MCF 10A (cell line): ENCODE data around the gene TEX261. TPM values are rescaled to one million over a fixed set of nuclear protein-coding genes. Genes with fewer than 3 reads are reported as not detected.

Experiments used
- BruUV-seq: library from RNA; stranded (reverse); fragments of 400-500 nt; replicated peaks from 2 replicates; lab custom pipeline; 2021; lab: Mats Ljungman, UMichigan
- CTCF ChIA-PET: fragments of 300-600 bp; sonication (Branson Sonifier 250); formaldehyde crosslinking; extraction: SDS; loops from one replicate; lab custom pipeline; 2021; ENCODE audit warnings: antibody characterized with exemption, inconsistent platforms; lab: Yijun Ruan, JAX
- POLR2A ChIA-PET: fragments of 300-600, 350-650 bp; sonication (Branson Sonifier 250); formaldehyde crosslinking; extraction: SDS; loops from one replicate; lab custom pipeline; 2020; ENCODE audit warnings: antibody characterized with exemption, inconsistent platforms; lab: Yijun Ruan, JAX
- DNase-seq: peaks from one replicate; pipeline ENCODE4 v3.0.0-alpha.2; 2018; ENCODE audit not compliant: unreplicated experiment
- H3K27ac Mint-ChIP-seq: one replicate; pipeline ENCODE4 v1.8.0; 2022; ENCODE audit warnings: mild to moderate bottlenecking, low read depth, mixed read lengths; ENCODE audit not compliant: unreplicated experiment
- H3K27me3 Mint-ChIP-seq: one replicate; pipeline ENCODE4 v1.8.0; 2022; ENCODE audit warnings: mixed read lengths; ENCODE audit not compliant: insufficient read depth, unreplicated experiment
- H3K36me3 Mint-ChIP-seq: one replicate; pipeline ENCODE4 v1.8.0; 2022; ENCODE audit warnings: mild to moderate bottlenecking, moderate library complexity, mixed read lengths; ENCODE audit not compliant: insufficient read depth, unreplicated experiment
- H3K4me1 Mint-ChIP-seq: one replicate; pipeline ENCODE4 v1.8.0; 2022; ENCODE audit warnings: mixed read lengths; ENCODE audit not compliant: insufficient read depth, unreplicated experiment
- H3K4me3 Mint-ChIP-seq: one replicate; pipeline ENCODE4 v1.8.0; 2022; ENCODE audit warnings: mild to moderate bottlenecking, moderate library complexity, mixed read lengths; ENCODE audit not compliant: unreplicated experiment
- H3K9me3 Mint-ChIP-seq: one replicate; pipeline ENCODE4 v1.8.0; 2022; ENCODE audit warnings: mixed read lengths; ENCODE audit not compliant: unreplicated experiment
- intact Hi-C: fragments of 100-400 bp; cut with micrococcal nuclease; formaldehyde crosslinking; loops from 2 replicates; pipeline ENCODE4 v1.14.1; 2022
- total RNA-seq: library from RNA; stranded (reverse); gene quantifications from 2 replicates; pipeline ENCODE4 v1.2.3, GENCODE V29; 2022
- TF ChIP-seq, protein P1 (sequence below): fragments of 200-600 bp; IDR thresholded peaks from one replicate; pipeline ENCODE4 v1.8.0; 2022; ENCODE audit warnings: antibody characterized with exemption, mild to moderate bottlenecking; ENCODE audit not compliant: unreplicated experiment

The TEX261 gene
- total RNA-seq, 1 experiment from 2014 or later: 63.2 TPM

DNA sequence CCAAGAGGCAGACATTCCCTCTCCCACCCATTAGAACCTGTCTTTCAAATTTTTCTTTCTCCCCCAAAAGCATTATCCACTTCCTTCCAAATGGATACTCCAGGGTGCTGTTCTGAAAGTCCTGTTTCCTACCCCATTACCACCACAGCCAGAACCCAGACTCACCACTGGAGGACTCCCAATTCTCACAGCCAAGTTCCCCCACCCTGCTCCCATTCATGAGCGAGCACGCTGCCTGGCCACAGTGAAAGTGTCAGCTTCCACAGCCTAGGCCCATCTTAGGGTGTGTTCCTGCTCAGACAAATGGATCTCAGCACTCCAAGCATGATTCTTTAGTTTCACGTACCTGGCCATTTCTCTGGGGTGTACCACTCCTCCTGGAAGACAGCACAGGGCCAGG is 20.1 kb downstream of the TEX261 start:
- no peaks in the 10 kb centered on the region for H3K9me3 Mint-ChIP-seq
- POLR2A ChIA-PET: no interaction called here
- TF ChIP-seq, protein P1, sequence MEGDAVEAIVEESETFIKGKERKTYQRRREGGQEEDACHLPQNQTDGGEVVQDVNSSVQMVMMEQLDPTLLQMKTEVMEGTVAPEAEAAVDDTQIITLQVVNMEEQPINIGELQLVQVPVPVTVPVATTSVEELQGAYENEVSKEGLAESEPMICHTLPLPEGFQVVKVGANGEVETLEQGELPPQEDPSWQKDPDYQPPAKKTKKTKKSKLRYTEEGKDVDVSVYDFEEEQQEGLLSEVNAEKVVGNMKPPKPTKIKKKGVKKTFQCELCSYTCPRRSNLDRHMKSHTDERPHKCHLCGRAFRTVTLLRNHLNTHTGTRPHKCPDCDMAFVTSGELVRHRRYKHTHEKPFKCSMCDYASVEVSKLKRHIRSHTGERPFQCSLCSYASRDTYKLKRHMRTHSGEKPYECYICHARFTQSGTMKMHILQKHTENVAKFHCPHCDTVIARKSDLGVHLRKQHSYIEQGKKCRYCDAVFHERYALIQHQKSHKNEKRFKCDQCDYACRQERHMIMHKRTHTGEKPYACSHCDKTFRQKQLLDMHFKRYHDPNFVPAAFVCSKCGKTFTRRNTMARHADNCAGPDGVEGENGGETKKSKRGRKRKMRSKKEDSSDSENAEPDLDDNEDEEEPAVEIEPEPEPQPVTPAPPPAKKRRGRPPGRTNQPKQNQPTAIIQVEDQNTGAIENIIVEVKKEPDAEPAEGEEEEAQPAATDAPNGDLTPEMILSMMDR: no peak
- H3K36me3 Mint-ChIP-seq: no peaks in the 10 kb centered on the region
- intact Hi-C loops: no loop called here
- BruUV-seq: no TSS peak
- H3K4me1 Mint-ChIP-seq: peaks cover 17% of the 10 kb centered on the region
- CTCF ChIA-PET: interaction anchor here (0.8 to 1.2 kb wide), 4 partner anchors 10 to 113 kb away, joined by 3 to 4 read pairs (median 4); no protein-coding TSS in a partner anchor
- H3K27ac Mint-ChIP-seq: no peak overlapping the region
- peaks cover 56% of the 10 kb centered on the region for H3K27me3 Mint-ChIP-seq
- no peak for DNase-seq
- no peak overlapping the region for H3K4me3 Mint-ChIP-seq

DNA sequence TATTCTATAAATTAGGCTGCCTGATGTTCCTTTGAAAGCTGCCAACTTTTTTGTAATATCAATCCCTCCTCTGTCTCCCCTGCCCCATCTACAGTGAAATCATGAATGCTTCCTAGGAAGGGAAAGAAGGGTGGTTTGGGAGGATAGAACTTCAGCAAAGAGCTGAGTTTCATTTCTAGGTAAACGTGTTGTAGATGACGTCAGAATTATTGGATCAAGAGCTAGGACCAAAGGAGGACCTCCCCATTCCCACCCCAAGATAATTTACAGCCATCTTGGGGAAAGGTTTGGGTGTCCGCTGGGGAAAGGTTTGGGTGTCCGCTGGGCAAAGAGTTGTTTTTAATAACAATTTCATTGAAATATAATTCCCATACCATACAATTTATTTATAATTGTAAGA is 27.5 kb downstream of the TEX261 start:
- no peaks in the 10 kb centered on the region for H3K36me3 Mint-ChIP-seq
- H3K27ac Mint-ChIP-seq: no peak overlapping the region
- H3K4me3 Mint-ChIP-seq: no peak overlapping the region
- no peaks in the 10 kb centered on the region for H3K9me3 Mint-ChIP-seq
- intact Hi-C loops: no loop called here
- peaks cover 61% of the 10 kb centered on the region for H3K27me3 Mint-ChIP-seq
- BruUV-seq: no TSS peak
- ChIA-PET CTCF (interaction anchor here (0.6 to 2.9 kb wide), 4 partner anchors 10 to 104 kb away, joined by 3 to 13 read pairs (median 8); no protein-coding TSS in a partner anchor), POLR2A (no interaction called here)
- TF ChIP-seq, protein P1: no peak
- DNase-seq: no peak
- no peaks in the 10 kb centered on the region for H3K4me1 Mint-ChIP-seq

DNA sequence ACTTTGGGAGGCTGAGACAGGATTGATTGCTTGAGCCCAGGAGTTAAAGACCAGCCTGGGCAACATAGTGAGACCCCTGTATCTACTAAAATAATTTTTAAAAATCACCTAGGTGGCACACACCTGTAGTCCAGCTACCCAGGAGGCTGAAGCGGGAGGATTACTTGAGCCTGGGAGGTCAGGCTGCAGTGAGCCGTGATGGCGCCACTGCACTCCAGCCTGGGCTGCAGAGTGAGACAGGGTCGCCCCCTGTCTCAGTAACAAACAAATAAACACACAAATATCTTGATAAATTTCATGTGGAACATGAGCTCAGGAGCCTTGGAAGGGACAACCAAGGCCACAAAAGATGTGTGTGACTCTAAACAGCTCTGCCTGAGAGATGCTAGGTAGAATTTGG is 28.0 kb downstream of the TEX261 start:
- DNase-seq: no peak
- no peak overlapping the region for H3K4me3 Mint-ChIP-seq
- no TSS peak for BruUV-seq
- no peaks in the 10 kb centered on the region for H3K9me3 Mint-ChIP-seq
- POLR2A ChIA-PET: no interaction called here
- H3K4me1 Mint-ChIP-seq: no peaks in the 10 kb centered on the region
- TF ChIP-seq, protein P1: no peak
- no peak overlapping the region for H3K27ac Mint-ChIP-seq
- H3K27me3 Mint-ChIP-seq: peaks cover 61% of the 10 kb centered on the region
- CTCF ChIA-PET: interaction anchor here (0.6 to 2.9 kb wide), 8 partner anchors 10 to 309 kb away, joined by 3 to 13 read pairs (median 6); partner anchors contain the start of gene ANKRD53
- intact Hi-C loops: no loop called here
- no peaks in the 10 kb centered on the region for H3K36me3 Mint-ChIP-seq

DNA sequence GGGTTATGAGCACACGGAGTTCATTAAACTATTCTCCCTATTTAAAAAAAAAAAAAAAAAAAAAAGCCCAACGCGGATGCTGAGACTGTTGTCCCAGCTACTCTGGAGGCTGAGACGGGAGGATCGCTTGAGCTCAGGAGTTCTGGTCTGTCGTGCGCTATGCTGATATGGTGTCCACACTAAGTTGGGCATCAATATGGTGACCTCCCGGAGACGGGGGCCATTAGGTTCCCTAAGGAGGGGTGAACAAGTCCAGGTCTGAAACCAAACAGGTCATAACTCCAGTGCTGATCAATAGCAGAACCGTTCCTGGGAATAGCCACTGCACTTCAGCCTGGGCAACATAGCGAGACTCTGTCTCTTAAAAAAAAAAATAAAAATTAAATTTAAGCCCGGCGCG is 29.2 kb downstream of the TEX261 start:
- POLR2A ChIA-PET: interaction anchor here (0.7 to 1.7 kb wide), 2 partner anchors 12 to 100 kb away, joined by 3 to 4 read pairs; partner anchors contain the start of gene ANKRD53
- intact Hi-C loops: no loop called here

More for the DNA sequence above, 29.2 kb downstream of the TEX261 start:
- TF ChIP-seq, protein P1: no peak
- H3K4me1 Mint-ChIP-seq: no peaks in the 10 kb centered on the region
- H3K27ac Mint-ChIP-seq: no peak overlapping the region
- H3K27me3 Mint-ChIP-seq: peaks cover 51% of the 10 kb centered on the region
- CTCF ChIA-PET: interaction anchor here (0.7 to 2.9 kb wide), 7 partner anchors 8 to 673 kb away, joined by 3 to 13 read pairs (median 4); no protein-coding TSS in a partner anchor
- BruUV-seq: no TSS peak
- no peaks in the 10 kb centered on the region for H3K36me3 Mint-ChIP-seq
- no peak for DNase-seq
- H3K4me3 Mint-ChIP-seq: peak overlapping the region; percentile 63
- no peaks in the 10 kb centered on the region for H3K9me3 Mint-ChIP-seq
